ENCODE measurements around the gene SPACA4.

The SPACA4 gene

GRCh38 chr19:48633148-48634035 lies 26.9 kb downstream of the SPACA4 start:
- Histone ChIP-seq H3K4me3 (ENCODE audit: insufficient read depth in 1 of 2, low read depth in 1 of 2, low read length in 2 of 2) (peak overlapping the region in 1 of 2 experiments; percentile 67), H3K4ac (ENCODE audit: low read depth in 1 of 2, low read length in 2 of 2) (peak overlapping the region; percentile 82 to 96), H2AK5ac (ENCODE audit: low read length, severe bottlenecking) (no peak overlapping the region), H3K14ac (ENCODE audit: low read length in 2 of 2) (no peak overlapping the region), H2BK12ac (ENCODE audit: low read length in 2 of 2) (peak overlapping the region; percentile 97), H2AFZ (ENCODE audit: low read depth, low read length) (no peak overlapping the region), H2BK15ac (ENCODE audit: low read depth, poor library complexity, severe bottlenecking) (peak overlapping the region; percentile 29), H3K18ac (ENCODE audit: low read depth in 1 of 2, low read length in 2 of 2) (peak overlapping the region in 1 of 2 experiments; percentile 91), H3K4me2 (ENCODE audit: low read length, poor library complexity, severe bottlenecking) (no peak overlapping the region), H3K9me3 (ENCODE audit: control insufficient read depth, low read length) (no peaks in the 10 kb centered on the region), H2BK120ac (ENCODE audit: low read depth, low read length) (peak overlapping the region; percentile 51), H3K23ac (ENCODE audit: low read length in 2 of 2) (no peak overlapping the region), H4K8ac (ENCODE audit: low read length) (peak overlapping the region; percentile 19), H2BK5ac (ENCODE audit: low read depth, low read length, poor library complexity, severe bottlenecking) (peak overlapping the region; percentile 53), H3K27me3 (ENCODE audit: control insufficient read depth in 1 of 2, insufficient read depth in 1 of 2, low read length in 2 of 2) (peaks cover 0 to 7% of the 10 kb centered on the region in 2 experiments), H4K91ac (ENCODE audit: low read length) (peak overlapping the region; percentile 81), H3K4me1 (ENCODE audit: control insufficient read depth, insufficient read depth, low read depth, low read length) (peaks cover 57% of the 10 kb centered on the region), H3K36me3 (ENCODE audit: control insufficient read depth in 1 of 2, insufficient read depth in 2 of 2, low read depth in 1 of 2, low read length in 2 of 2) (peaks cover 19 to 20% of the 10 kb centered on the region in 2 experiments), H3K79me1 (replicated peaks; ENCODE audit: low read length, poor library complexity, severe bottlenecking) (no peaks in the 10 kb centered on the region), H3K9ac (ENCODE audit: low read length) (peak overlapping the region; percentile 69), H3K27ac (ENCODE audit: low read length, poor library complexity, severe bottlenecking) (no peak overlapping the region)
- 92% methylated on average over 22 of the region's 22 CpGs for WGBS
- no peak for DNase-seq

DNA sequence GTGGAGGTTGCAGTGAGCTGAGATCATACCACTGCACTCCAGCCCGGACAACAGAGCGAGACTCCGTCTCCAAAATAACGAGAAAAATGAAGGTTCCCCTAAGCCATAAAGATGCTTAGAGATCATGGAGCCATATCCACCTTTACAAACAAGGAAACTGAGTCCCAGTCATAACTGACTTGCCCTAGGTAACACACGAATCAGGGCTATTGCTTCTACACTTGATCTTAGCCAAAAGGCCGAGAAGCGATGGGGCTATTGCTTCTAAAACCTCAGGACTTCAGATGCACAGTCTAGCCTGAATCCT lies 27.4 kb downstream of the SPACA4 start:
- Histone ChIP-seq H3K18ac (ENCODE audit: low read depth in 1 of 2, low read length in 2 of 2) (peak overlapping the region; percentile 57 to 91), H2AFZ (ENCODE audit: low read depth, low read length) (no peak overlapping the region), H3K9me3 (ENCODE audit: control insufficient read depth, low read length) (no peaks in the 10 kb centered on the region), H2BK120ac (ENCODE audit: low read depth, low read length) (peak overlapping the region; percentile 51), H3K14ac (ENCODE audit: low read length in 2 of 2) (no peak overlapping the region), H3K79me1 (replicated peaks; ENCODE audit: low read length, poor library complexity, severe bottlenecking) (no peaks in the 10 kb centered on the region), H2BK15ac (ENCODE audit: low read depth, poor library complexity, severe bottlenecking) (no peak overlapping the region), H4K8ac (ENCODE audit: low read length) (no peak overlapping the region), H3K9ac (ENCODE audit: low read length) (peak overlapping the region; percentile 69), H3K36me3 (ENCODE audit: control insufficient read depth in 1 of 2, insufficient read depth in 2 of 2, low read depth in 1 of 2, low read length in 2 of 2) (peaks cover 16 to 20% of the 10 kb centered on the region in 2 experiments), H2AK5ac (ENCODE audit: low read length, severe bottlenecking) (peak overlapping the region; percentile 70), H2BK12ac (ENCODE audit: low read length in 2 of 2) (peak overlapping the region; percentile 97), H3K27ac (ENCODE audit: low read length, poor library complexity, severe bottlenecking) (peak overlapping the region; percentile 3), H3K27me3 (ENCODE audit: control insufficient read depth in 1 of 2, insufficient read depth in 1 of 2, low read length in 2 of 2) (peaks cover 0 to 7% of the 10 kb centered on the region in 2 experiments), H2BK5ac (ENCODE audit: low read depth, low read length, poor library complexity, severe bottlenecking) (peak overlapping the region; percentile 53), H3K4me3 (ENCODE audit: insufficient read depth in 1 of 2, low read depth in 1 of 2, low read length in 2 of 2) (peak overlapping the region in 1 of 2 experiments; percentile 67), H3K4ac (ENCODE audit: low read depth in 1 of 2, low read length in 2 of 2) (peak overlapping the region; percentile 48 to 96), H3K4me2 (ENCODE audit: low read length, poor library complexity, severe bottlenecking) (peak overlapping the region; percentile 50), H3K4me1 (ENCODE audit: control insufficient read depth, insufficient read depth, low read depth, low read length) (peaks cover 55% of the 10 kb centered on the region), H4K91ac (ENCODE audit: low read length) (peak overlapping the region; percentile 81), H3K23ac (ENCODE audit: low read length in 2 of 2) (no peak overlapping the region)
- 68% methylated on average over 7 of the region's 7 CpGs for WGBS
- DNase-seq: no peak

DNA sequence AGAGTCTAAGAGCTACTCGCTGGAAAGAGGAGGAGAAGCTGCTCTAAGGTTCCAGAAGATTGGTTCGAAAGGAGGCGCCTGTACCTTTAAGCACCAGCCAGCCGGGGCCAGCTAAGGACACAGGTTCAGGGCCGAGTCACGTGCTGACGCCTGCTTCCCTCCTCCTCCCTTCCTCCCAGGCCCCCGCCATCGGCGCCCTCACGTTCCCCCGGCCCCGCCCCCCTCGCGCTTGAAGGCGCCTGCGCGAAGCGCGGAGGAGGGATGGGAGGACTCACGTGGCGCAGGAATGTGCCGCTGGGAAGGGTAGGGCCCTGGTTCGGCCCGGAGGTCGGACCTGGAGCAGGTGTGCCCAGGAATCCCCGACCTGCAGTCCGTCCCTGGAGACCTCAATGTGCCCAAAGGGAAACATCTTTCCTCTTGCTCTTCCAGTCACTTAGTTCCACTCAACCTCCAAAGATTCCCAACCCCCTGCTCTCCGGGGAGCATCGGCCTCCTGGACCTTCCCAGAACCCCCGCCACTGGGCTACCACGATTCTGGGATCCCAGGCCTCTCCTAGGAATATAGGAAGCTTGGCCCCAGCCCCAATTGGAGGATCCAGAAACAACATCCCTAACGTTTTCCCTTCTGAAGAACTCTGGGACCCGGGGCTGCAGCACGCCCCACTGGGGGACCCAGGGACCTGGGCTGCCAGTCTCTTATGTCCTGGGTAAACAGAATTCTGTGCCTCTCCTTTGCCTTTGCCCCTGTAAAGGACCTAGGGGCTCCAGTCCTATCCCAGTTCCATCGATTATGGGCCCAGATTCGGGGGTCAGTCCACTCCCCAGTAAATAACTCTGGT lies 28.1 kb downstream of the SPACA4 start:
- H3K4me1 ChIP-seq (ENCODE audit: control insufficient read depth, insufficient read depth, low read depth, low read length): peaks cover 51% of the 10 kb centered on the region
- H2BK120ac ChIP-seq (ENCODE audit: low read depth, low read length): peak overlapping the region; percentile 97
- peak overlapping the region; percentile 50 for H3K4me2 ChIP-seq (ENCODE audit: low read length, poor library complexity, severe bottlenecking)
- peak; percentile 94 for DNase-seq
- peak overlapping the region; percentile 97 for H2AK5ac ChIP-seq (ENCODE audit: low read length, severe bottlenecking)
- no peak overlapping the region for H3K23ac ChIP-seq (ENCODE audit: low read length in 2 of 2)
- no peak overlapping the region for H3K14ac ChIP-seq (ENCODE audit: low read length in 2 of 2)
- H3K79me1 ChIP-seq (replicated peaks; ENCODE audit: low read length, poor library complexity, severe bottlenecking): no peaks in the 10 kb centered on the region
- H2BK12ac ChIP-seq (ENCODE audit: low read length in 2 of 2): peak overlapping the region; percentile 4 to 95
- H3K4ac ChIP-seq (ENCODE audit: low read depth in 1 of 2, low read length in 2 of 2): peak overlapping the region; percentile 65 to 77
- peak overlapping the region; percentile 89 for H4K91ac ChIP-seq (ENCODE audit: low read length)
- peak overlapping the region; percentile 65 for H2AFZ ChIP-seq (ENCODE audit: low read depth, low read length)
- peaks cover 0 to 7% of the 10 kb centered on the region in 2 experiments for H3K27me3 ChIP-seq (ENCODE audit: control insufficient read depth in 1 of 2, insufficient read depth in 1 of 2, low read length in 2 of 2)
- peak overlapping the region; percentile 60 for H2BK15ac ChIP-seq (ENCODE audit: low read depth, poor library complexity, severe bottlenecking)
- H3K9me3 ChIP-seq (ENCODE audit: control insufficient read depth, low read length): no peaks in the 10 kb centered on the region
- H4K8ac ChIP-seq (ENCODE audit: low read length): peak overlapping the region; percentile 77
- peak overlapping the region in 1 of 2 experiments; percentile 67 for H3K4me3 ChIP-seq (ENCODE audit: insufficient read depth in 1 of 2, low read depth in 1 of 2, low read length in 2 of 2)
- 10% methylated on average over 34 of the region's 37 CpGs for WGBS
- peak overlapping the region; percentile 68 for H2BK5ac ChIP-seq (ENCODE audit: low read depth, low read length, poor library complexity, severe bottlenecking)
- H3K27ac ChIP-seq (ENCODE audit: low read length, poor library complexity, severe bottlenecking): peak overlapping the region; percentile 56
- peak overlapping the region; percentile 74 for H3K9ac ChIP-seq (ENCODE audit: low read length)
- H3K18ac ChIP-seq (ENCODE audit: low read depth in 1 of 2, low read length in 2 of 2): peak overlapping the region; percentile 91 to 95
- peaks cover 16 to 19% of the 10 kb centered on the region in 2 experiments for H3K36me3 ChIP-seq (ENCODE audit: control insufficient read depth in 1 of 2, insufficient read depth in 2 of 2, low read depth in 1 of 2, low read length in 2 of 2)
